Ovary (tissue), 9 donors: ENCODE measurements around the gene RABGEF1. TPM values are rescaled to one million over a fixed set of nuclear protein-coding genes. Genes with fewer than 3 reads are reported as not detected.
"Not testable (repeated sequence)": the region's sequence is repeated elsewhere in the genome, so short reads cannot be mapped to it uniquely, and the experiment has no call there.

Experiments
- DNase-seq, 5 donors: peaks; one replicate each; pipeline ENCODE4 v3.0.0-alpha.2; 2019 to 2020
- H3K27ac ChIP-seq, 2 donors: fragments of 200-600 bp; one replicate each; pipeline versions ENCODE4 v1.5.1 to v1.8.0; 2019 to 2022
- H3K27me3 ChIP-seq: fragments of 200-600 bp; one replicate; pipeline ENCODE4 v1.8.0; 2022
- H3K36me3 ChIP-seq: fragments of 200-600 bp; sonication (generic); one replicate; pipeline ENCODE4 v1.5.1; 2019
- H3K4me1 ChIP-seq: one replicate; pipeline ENCODE4 v1.8.1; 2013; ENCODE audit warnings: mild to moderate bottlenecking, moderate library complexity; ENCODE audit not compliant: insufficient read depth
- H3K4me3 ChIP-seq: fragments of 200-600 bp; sonication (generic); one replicate; pipeline ENCODE4 v1.5.1; 2017
- H3K9me3 ChIP-seq, 2 donors: fragments of 200-600 bp in 1 of 2; sonication (generic) in 1 of 2; one replicate each; pipeline versions ENCODE4 v1.5.1 to v1.8.1; 2013 to 2019; ENCODE audit warnings: mild to moderate bottlenecking in 1 of 2, moderate library complexity in 1 of 2
- EP300 ChIP-seq: sonication (generic); formaldehyde crosslinking; IDR thresholded peaks from one replicate; pipeline ENCODE4 v1.6.1; 2017; ENCODE audit warnings: antibody characterized with exemption
- POLR2A ChIP-seq: fragments of 450-650 bp; IDR thresholded peaks from one replicate; pipeline ENCODE4 v1.6.1; 2017; ENCODE audit warnings: antibody characterized with exemption, mild to moderate bottlenecking, moderate library complexity
- whole genome bisulfite sequencing, 3 donors: extraction: QIAGEN DNeasy Blood & Tissue Kit in 1 of 3; methylation state at CpG; one replicate each; pipeline versions ENCODE4 v1.1.5 to v1.1.7; 2013 to 2017; 5-methylcytosine and 5-hydroxymethylcytosine counted together
- intact Hi-C, 4 donors: fragments of 100-400 bp; cut with DNase I; formaldehyde crosslinking; loops; one replicate each; pipeline versions ENCODE4 v1.11.0 to v1.15.1; 2022 to 2023
- polyA plus RNA-seq, 2 donors: library from polyadenylated mRNA; stranded (reverse); fragments of 200-250 nt in 1 of 2; fragments of 350-450 nt in 1 of 2; fragmentation: Illumina TruSeq in 1 of 2; extraction: RNeasy Lipid Tissue Mini Kit (QIAGEN cat#74804) in 1 of 2; gene quantifications; one replicate each; pipeline ENCODE4 v1.2.3, GENCODE V29; 2013 to 2014
- total RNA-seq, 7 donors: library from RNA; depleted of rRNA in 2 of 7; stranded (reverse); fragments of >200 nt in 2 of 7; fragmentation: NEBNext Ultra II Directional in 3 of 7; extraction: Animal tissue kit (Norgen Biotek cat#: 25700) in 3 of 7; gene quantifications; one replicate each; pipeline versions ENCODE4 v1.1.0 to v1.2.4, GENCODE V29; 2016 to 2023
- TF ChIP-seq, protein P1 (sequence below), 3 donors: fragments of 450-650 bp in 2 of 3; fragments of 200-600 bp in 1 of 3; IDR thresholded peaks; one replicate each; pipeline versions ENCODE4 v1.5.1 to v1.8.0; 2016 to 2022; ENCODE audit warnings: antibody characterized with exemption in 3 of 3, mild to moderate bottlenecking in 1 of 3
- donor health status: DM: no; HTN: no; CAD: no; lungs with moderate emphysema.
- donor health status: DM: no; HTN: no; CAD: no.
- donor health status: Bipolar disorder and iron deficiency.
- donor health status: DM: yes; HTN: yes; CAD: no.
- donor health status: DM: no; HTN: no; CAD: no.
- donor health status: DM: yes; HTN: yes; CAD: no.

Gene RABGEF1
- total and polyA plus RNA-seq, 9 donors, result 13.1 to 29.9 (median 25.4) TPM

DNA sequence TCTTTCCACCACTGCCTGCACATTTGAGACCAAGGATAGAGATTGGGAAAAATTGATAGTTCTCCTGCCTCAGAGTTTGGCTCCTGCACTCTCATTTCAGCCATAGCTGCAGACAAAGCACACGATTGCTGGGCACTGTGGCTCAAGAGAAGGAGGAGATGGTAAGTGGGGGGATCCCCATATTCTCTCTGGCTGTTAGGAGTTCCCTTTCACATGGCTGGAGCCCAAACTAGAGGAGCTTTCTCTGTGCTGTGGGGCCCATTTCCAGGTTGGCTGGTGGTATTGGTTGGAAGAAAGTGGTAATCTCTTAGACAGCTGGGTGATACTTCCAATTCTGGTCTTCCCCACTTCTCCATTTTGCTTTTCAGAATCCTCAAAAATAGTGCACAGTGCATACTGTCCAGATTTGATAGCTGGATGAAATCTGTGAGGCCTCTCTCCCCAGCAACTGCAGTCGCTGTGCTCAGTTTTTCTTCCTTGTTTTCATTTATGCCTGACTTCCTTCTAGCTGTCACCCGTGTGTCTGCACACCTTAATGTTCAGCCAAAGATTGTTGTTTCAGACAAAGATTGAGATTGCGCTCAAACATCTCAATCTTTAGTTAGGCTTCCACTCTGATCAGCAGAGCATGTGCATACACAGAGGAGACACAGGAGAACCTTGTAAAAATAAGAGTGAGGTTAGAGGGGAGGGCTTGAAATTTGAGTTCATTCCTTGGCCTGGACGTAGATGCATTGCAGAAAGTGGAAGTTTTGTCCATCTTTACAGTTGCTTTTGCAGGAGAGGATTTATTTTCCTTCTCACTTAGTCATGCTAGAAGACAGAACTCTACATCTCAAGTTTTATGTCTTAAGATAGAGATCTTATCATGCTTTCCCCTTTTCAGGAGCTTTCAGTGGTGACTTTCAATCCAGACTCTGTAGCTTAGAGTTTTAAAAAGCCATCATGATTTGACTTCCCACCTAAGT is 28.6 kb downstream of the RABGEF1 start:
- intact Hi-C loops, result loop anchor here in 1 of 4 donors (10.0 kb wide), 1 partner anchor 46 kb away; no protein-coding TSS in a partner anchor

DNA sequence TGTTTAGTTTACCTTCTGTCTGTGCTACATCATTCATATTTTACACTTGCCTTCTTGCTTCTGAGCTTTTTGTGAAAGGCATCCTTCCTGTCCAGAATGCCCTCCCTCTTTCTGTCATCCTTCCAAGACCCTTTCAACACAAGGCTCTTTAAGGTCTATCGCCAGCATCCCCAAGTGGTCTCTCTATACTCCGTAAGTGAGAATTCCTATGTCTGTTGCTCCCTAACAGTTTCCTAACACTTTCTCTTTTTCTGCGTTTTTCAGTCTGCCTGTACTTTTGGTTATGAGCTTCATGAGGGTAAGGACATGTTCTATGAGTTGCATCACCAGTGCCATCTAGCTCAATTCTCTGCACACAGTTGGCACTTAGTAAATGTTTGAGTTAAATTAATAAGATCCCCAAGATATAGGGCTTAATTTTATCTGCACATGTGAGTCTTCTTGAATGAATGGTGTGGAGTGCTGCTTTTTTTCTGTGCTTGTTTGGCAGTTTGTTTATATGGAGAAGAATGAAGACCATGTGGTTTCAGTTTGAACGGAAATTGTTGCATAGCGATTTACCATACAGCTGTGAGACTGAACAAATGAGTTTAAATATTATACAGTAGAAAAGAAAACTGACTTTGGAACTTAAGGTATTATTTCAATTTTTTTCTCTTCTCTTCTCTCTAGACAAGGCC is 29.4 kb downstream of the RABGEF1 start:
- Histone ChIP-seq H3K36me3 (no peaks in the 10 kb centered on the region), H3K4me3 (no peak overlapping the region), H3K9me3 (no peaks in the 10 kb centered on the region), H3K27me3 (no peaks in the 10 kb centered on the region), H3K27ac (no peak overlapping the region), H3K4me1 (peaks cover 5% of the 10 kb centered on the region)
- WGBS, 3 donors, result 35 to 65% (median 46%) methylated on average over 5 of the region's 5 CpGs
- TF ChIP-seq POLR2A (no peak), EP300 (no peak)
- TF ChIP-seq, protein P1, sequence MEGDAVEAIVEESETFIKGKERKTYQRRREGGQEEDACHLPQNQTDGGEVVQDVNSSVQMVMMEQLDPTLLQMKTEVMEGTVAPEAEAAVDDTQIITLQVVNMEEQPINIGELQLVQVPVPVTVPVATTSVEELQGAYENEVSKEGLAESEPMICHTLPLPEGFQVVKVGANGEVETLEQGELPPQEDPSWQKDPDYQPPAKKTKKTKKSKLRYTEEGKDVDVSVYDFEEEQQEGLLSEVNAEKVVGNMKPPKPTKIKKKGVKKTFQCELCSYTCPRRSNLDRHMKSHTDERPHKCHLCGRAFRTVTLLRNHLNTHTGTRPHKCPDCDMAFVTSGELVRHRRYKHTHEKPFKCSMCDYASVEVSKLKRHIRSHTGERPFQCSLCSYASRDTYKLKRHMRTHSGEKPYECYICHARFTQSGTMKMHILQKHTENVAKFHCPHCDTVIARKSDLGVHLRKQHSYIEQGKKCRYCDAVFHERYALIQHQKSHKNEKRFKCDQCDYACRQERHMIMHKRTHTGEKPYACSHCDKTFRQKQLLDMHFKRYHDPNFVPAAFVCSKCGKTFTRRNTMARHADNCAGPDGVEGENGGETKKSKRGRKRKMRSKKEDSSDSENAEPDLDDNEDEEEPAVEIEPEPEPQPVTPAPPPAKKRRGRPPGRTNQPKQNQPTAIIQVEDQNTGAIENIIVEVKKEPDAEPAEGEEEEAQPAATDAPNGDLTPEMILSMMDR (IDR thresholded peaks at IDR 0.05), result no peak
- DNase-seq, result no peak
- intact Hi-C loops, result loop anchor here in 1 of 4 donors (10.0 kb wide), 1 partner anchor 45 kb away; no protein-coding TSS in a partner anchor

More for the DNA sequence above, 28.6 kb downstream of the RABGEF1 start:
- Histone ChIP-seq H3K4me1 (peaks cover 5% of the 10 kb centered on the region), H3K36me3 (no peaks in the 10 kb centered on the region), H3K4me3 (no peak overlapping the region), H3K27ac (no peak overlapping the region), H3K27me3 (no peaks in the 10 kb centered on the region), H3K9me3 (no peaks in the 10 kb centered on the region)
- TF ChIP-seq POLR2A, result no peak
- TF ChIP-seq EP300, result no peak
- TF ChIP-seq, protein P1 (IDR thresholded peaks at IDR 0.05), result no peak
- DNase-seq, result no peak
- 74 to 78% (median 76%) methylated on average over 5 of the region's 5 CpGs for WGBS, 3 donors

DNA sequence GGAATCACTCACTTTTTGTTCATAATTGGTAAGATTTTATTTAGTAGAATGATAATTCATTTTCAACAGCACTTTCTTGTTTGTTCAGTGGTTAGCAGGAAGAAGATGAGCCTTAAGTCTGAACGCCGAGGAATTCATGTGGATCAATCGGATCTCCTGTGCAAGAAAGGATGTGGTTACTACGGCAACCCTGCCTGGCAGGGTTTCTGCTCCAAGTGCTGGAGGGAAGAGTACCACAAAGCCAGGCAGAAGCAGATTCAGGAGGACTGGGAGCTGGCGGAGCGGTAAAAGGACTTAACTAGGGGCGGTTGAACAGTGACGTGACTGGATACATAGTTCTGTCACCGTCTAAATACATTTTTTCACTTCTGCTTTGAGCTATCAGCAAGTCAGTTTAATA is 31.3 kb downstream of the RABGEF1 start:
- H3K36me3 ChIP-seq, result no peaks in the 10 kb centered on the region
- no peaks in the 10 kb centered on the region for H3K9me3 ChIP-seq
- intact Hi-C loops, result no loop called here
- H3K27ac ChIP-seq, result no peak overlapping the region
- 89 to 94% (median 92%) methylated on average over 9 of the region's 9 CpGs for WGBS, 3 donors
- H3K4me3 ChIP-seq, result no peak overlapping the region
- TF ChIP-seq, protein P1 (IDR thresholded peaks at IDR 0.05), result no peak
- TF ChIP-seq EP300, result no peak
- TF ChIP-seq POLR2A, result no peak
- H3K27me3 ChIP-seq, result no peaks in the 10 kb centered on the region
- H3K4me1 ChIP-seq, result peaks cover 5% of the 10 kb centered on the region
- DNase-seq, result no peak

DNA sequence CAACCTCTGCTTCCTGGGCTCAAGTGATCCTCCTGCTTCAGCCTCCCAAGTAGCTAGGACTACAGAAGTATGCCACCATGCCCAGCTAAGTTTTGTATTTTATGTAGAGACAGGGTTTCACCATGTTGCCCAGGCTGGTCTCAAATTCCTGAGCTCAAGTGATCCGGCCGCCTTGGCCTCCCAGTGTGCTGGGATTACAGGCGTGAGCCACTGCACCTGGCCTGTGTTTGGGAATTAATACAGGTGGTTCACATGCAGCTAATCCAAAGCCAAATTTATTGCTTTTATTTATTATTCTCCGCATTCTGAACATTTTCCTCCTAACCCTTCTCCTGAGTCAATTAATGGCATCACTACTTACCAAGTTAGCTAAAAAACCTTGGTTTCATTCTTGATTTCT is 33.2 kb downstream of the RABGEF1 start:
- WGBS, 3 donors, result 93 to 95% (median 95%) methylated on average over 4 of the region's 4 CpGs
- H3K36me3 ChIP-seq, H3K9me3 ChIP-seq: not testable (repeated sequence)

DNA sequence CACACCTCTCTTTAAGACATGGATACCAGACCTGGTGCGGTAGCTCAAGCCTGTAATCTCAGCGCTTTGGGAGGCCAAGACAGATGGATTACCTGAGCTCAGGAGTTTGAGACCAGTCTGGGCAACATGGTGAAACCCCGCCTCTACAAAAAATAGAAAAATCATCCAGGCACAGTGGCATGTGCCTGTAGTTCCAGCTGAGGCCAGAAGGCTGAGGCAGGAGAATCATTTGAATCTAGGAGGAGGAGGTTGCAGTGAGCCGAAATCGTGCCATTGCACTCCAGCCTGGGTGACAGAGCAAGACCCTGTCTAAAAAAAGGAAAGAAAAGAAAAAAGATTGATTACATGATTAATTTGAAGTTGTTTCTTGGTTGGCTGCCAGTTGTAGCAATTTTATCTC is 35.9 kb downstream of the RABGEF1 start:
- H3K4me3 ChIP-seq, H3K4me1 ChIP-seq, intact Hi-C loops, H3K27me3 ChIP-seq, H3K36me3 ChIP-seq, DNase-seq, H3K27ac ChIP-seq, H3K9me3 ChIP-seq: not testable (repeated sequence)
- 93 to 95% (median 93%) methylated on average over 5 of the region's 5 CpGs for WGBS, 3 donors

More for the DNA sequence above, 33.2 kb downstream of the RABGEF1 start:
- H3K4me1 ChIP-seq, DNase-seq, H3K27me3 ChIP-seq, H3K27ac ChIP-seq, H3K4me3 ChIP-seq, intact Hi-C loops: not testable (repeated sequence)
